Measurements from ENCODE around the gene SMIM33. TPM values are rescaled to one million over a fixed set of nuclear protein-coding genes. Genes with fewer than 3 reads are reported as not detected.
"Not testable (repeated sequence)": the region's sequence is repeated elsewhere in the genome, so short reads cannot be mapped to it uniquely, and the experiment has no call there.

Gene SMIM33
- total and polyA plus RNA-seq, 2 donors, result 0.05 to 0.28 TPM

- WGBS, result 46% methylated on average over 3 of the region's 3 CpGs
- DNase-seq (ENCODE audit: low read depth in 6 of 9, low spot score in 9 of 9), result peak in 1 of 9 donors; percentile 48
Observed at GRCh38 chr5:139488260-139488659, 17.5 kb downstream of the SMIM33 start.

GRCh38 chr5:139492700-139493192 lies 21.9 kb downstream of the SMIM33 start:
- peak overlapping the region in 1 of 2 donors; percentile 8 for H3K27ac ChIP-seq (ENCODE audit: low read depth in 1 of 2, low read length in 1 of 2)
- peak in 1 of 9 donors; percentile 46 for DNase-seq (ENCODE audit: low read depth in 6 of 9, low spot score in 9 of 9)

More at GRCh38 chr5:139488260-139488659, 17.5 kb downstream of the SMIM33 start:
- H3K4me3 ChIP-seq (ENCODE audit: low read length in 2 of 2), result no peak overlapping the region
- H3K27ac ChIP-seq (ENCODE audit: low read depth in 1 of 2, low read length in 1 of 2), result peak overlapping the region in 1 of 2 donors; percentile 37
- H3K9me3 ChIP-seq (ENCODE audit: control insufficient read depth in 2 of 2, insufficient read depth in 1 of 2, low read length in 1 of 2), result no peaks in the 10 kb centered on the region
- no peaks in the 10 kb centered on the region for H3K36me3 ChIP-seq (ENCODE audit: control insufficient read depth in 2 of 2, insufficient read depth in 2 of 2, low read length in 1 of 2)
- no peaks in the 10 kb centered on the region for H3K27me3 ChIP-seq (ENCODE audit: control insufficient read depth in 2 of 2, insufficient read depth in 1 of 2, low read length in 1 of 2)
- H3K4me1 ChIP-seq (ENCODE audit: control insufficient read depth in 2 of 2, insufficient read depth in 2 of 2, low read length in 2 of 2), result peaks cover 0 to 26% of the 10 kb centered on the region in 2 donors

GRCh38 chr5:139494256-139494655 lies 23.5 kb downstream of the SMIM33 start:
- no peak for DNase-seq (ENCODE audit: low read depth in 6 of 9, low spot score in 9 of 9)
- no peaks in the 10 kb centered on the region for H3K9me3 ChIP-seq (ENCODE audit: control insufficient read depth in 2 of 2, insufficient read depth in 1 of 2, low read length in 1 of 2)
- WGBS, result 96% methylated on average over 3 of the region's 3 CpGs
- no peak overlapping the region for H3K27ac ChIP-seq (ENCODE audit: low read depth in 1 of 2, low read length in 1 of 2)
- no peaks in the 10 kb centered on the region for H3K27me3 ChIP-seq (ENCODE audit: control insufficient read depth in 2 of 2, insufficient read depth in 1 of 2, low read length in 1 of 2)
- no peak overlapping the region for H3K4me3 ChIP-seq (ENCODE audit: low read length in 2 of 2)
- H3K36me3 ChIP-seq (ENCODE audit: control insufficient read depth in 2 of 2, insufficient read depth in 2 of 2, low read length in 1 of 2), result no peaks in the 10 kb centered on the region
- H3K4me1 ChIP-seq (ENCODE audit: control insufficient read depth in 2 of 2, insufficient read depth in 2 of 2, low read length in 2 of 2), result peaks cover 0 to 7% of the 10 kb centered on the region in 2 donors

More at GRCh38 chr5:139492700-139493192, 21.9 kb downstream of the SMIM33 start:
- Histone ChIP-seq H3K4me3 (ENCODE audit: low read length in 2 of 2) (no peak overlapping the region), H3K9me3 (ENCODE audit: control insufficient read depth in 2 of 2, insufficient read depth in 1 of 2, low read length in 1 of 2) (no peaks in the 10 kb centered on the region), H3K4me1 (ENCODE audit: control insufficient read depth in 2 of 2, insufficient read depth in 2 of 2, low read length in 2 of 2) (peaks cover 0 to 16% of the 10 kb centered on the region in 2 donors), H3K36me3 (ENCODE audit: control insufficient read depth in 2 of 2, insufficient read depth in 2 of 2, low read length in 1 of 2) (no peaks in the 10 kb centered on the region), H3K27me3 (ENCODE audit: control insufficient read depth in 2 of 2, insufficient read depth in 1 of 2, low read length in 1 of 2) (no peaks in the 10 kb centered on the region)
- whole genome bisulfite sequencing, result 27% methylated on average over 6 of the region's 6 CpGs

GRCh38 chr5:139494832-139495231 lies 24.0 kb downstream of the SMIM33 start:
- Histone ChIP-seq H3K4me1 (ENCODE audit: control insufficient read depth in 2 of 2, insufficient read depth in 2 of 2, low read length in 2 of 2) (peaks cover 0 to 7% of the 10 kb centered on the region in 2 donors), H3K4me3 (ENCODE audit: low read length in 2 of 2) (no peak overlapping the region), H3K9me3 (ENCODE audit: control insufficient read depth in 2 of 2, insufficient read depth in 1 of 2, low read length in 1 of 2) (no peaks in the 10 kb centered on the region), H3K27me3 (ENCODE audit: control insufficient read depth in 2 of 2, insufficient read depth in 1 of 2, low read length in 1 of 2) (no peaks in the 10 kb centered on the region), H3K27ac (ENCODE audit: low read depth in 1 of 2, low read length in 1 of 2) (no peak overlapping the region), H3K36me3 (ENCODE audit: control insufficient read depth in 2 of 2, insufficient read depth in 2 of 2, low read length in 1 of 2) (no peaks in the 10 kb centered on the region)
- no peak for DNase-seq (ENCODE audit: low read depth in 6 of 9, low spot score in 9 of 9)

GRCh38 chr5:139495638-139496435 lies 25.0 kb downstream of the SMIM33 start:
- no peak overlapping the region for H3K27ac ChIP-seq (ENCODE audit: low read depth in 1 of 2, low read length in 1 of 2)

GRCh38 chr5:139501381-139501780 lies 30.6 kb downstream of the SMIM33 start:
- no peaks in the 10 kb centered on the region for H3K9me3 ChIP-seq (ENCODE audit: control insufficient read depth in 2 of 2, insufficient read depth in 1 of 2, low read length in 1 of 2)
- DNase-seq (ENCODE audit: low read depth in 6 of 9, low spot score in 9 of 9), result no peak
- WGBS, result 88% methylated on average over 4 of the region's 4 CpGs
- no peaks in the 10 kb centered on the region for H3K27me3 ChIP-seq (ENCODE audit: control insufficient read depth in 2 of 2, insufficient read depth in 1 of 2, low read length in 1 of 2)
- no peaks in the 10 kb centered on the region for H3K4me1 ChIP-seq (ENCODE audit: control insufficient read depth in 2 of 2, insufficient read depth in 2 of 2, low read length in 2 of 2)
- no peaks in the 10 kb centered on the region for H3K36me3 ChIP-seq (ENCODE audit: control insufficient read depth in 2 of 2, insufficient read depth in 2 of 2, low read length in 1 of 2)
- no peak overlapping the region for H3K27ac ChIP-seq (ENCODE audit: low read depth in 1 of 2, low read length in 1 of 2)
- H3K4me3 ChIP-seq (ENCODE audit: low read length in 2 of 2), result no peak overlapping the region

More at GRCh38 chr5:139495638-139496435, 25.0 kb downstream of the SMIM33 start:
- H3K36me3 ChIP-seq (ENCODE audit: control insufficient read depth in 2 of 2, insufficient read depth in 2 of 2, low read length in 1 of 2), result no peaks in the 10 kb centered on the region
- H3K4me1 ChIP-seq (ENCODE audit: control insufficient read depth in 2 of 2, insufficient read depth in 2 of 2, low read length in 2 of 2), result peaks cover 0 to 7% of the 10 kb centered on the region in 2 donors
- DNase-seq (ENCODE audit: low read depth in 6 of 9, low spot score in 9 of 9), result no peak
- H3K4me3 ChIP-seq (ENCODE audit: low read length in 2 of 2), result no peak overlapping the region
- WGBS, result 97% methylated on average over 3 of the region's 3 CpGs
- H3K9me3 ChIP-seq (ENCODE audit: control insufficient read depth in 2 of 2, insufficient read depth in 1 of 2, low read length in 1 of 2), result no peaks in the 10 kb centered on the region
- no peaks in the 10 kb centered on the region for H3K27me3 ChIP-seq (ENCODE audit: control insufficient read depth in 2 of 2, insufficient read depth in 1 of 2, low read length in 1 of 2)

GRCh38 chr5:139503036-139503817 lies 32.4 kb downstream of the SMIM33 start:
- H3K27ac ChIP-seq (ENCODE audit: low read depth in 1 of 2, low read length in 1 of 2); H3K9me3 ChIP-seq (ENCODE audit: control insufficient read depth in 2 of 2, insufficient read depth in 1 of 2, low read length in 1 of 2); DNase-seq (ENCODE audit: low read depth in 6 of 9, low spot score in 9 of 9); H3K36me3 ChIP-seq (ENCODE audit: control insufficient read depth in 2 of 2, insufficient read depth in 2 of 2, low read length in 1 of 2); H3K27me3 ChIP-seq (ENCODE audit: control insufficient read depth in 2 of 2, insufficient read depth in 1 of 2, low read length in 1 of 2); H3K4me3 ChIP-seq (ENCODE audit: low read length in 2 of 2); H3K4me1 ChIP-seq (ENCODE audit: control insufficient read depth in 2 of 2, insufficient read depth in 2 of 2, low read length in 2 of 2): not testable (repeated sequence)
- 93% methylated on average over 15 of the region's 15 CpGs for WGBS

GRCh38 chr5:139503879-139504278 lies 33.1 kb downstream of the SMIM33 start:
- not testable (repeated sequence) for H3K27ac ChIP-seq (ENCODE audit: low read depth in 1 of 2, low read length in 1 of 2); H3K4me3 ChIP-seq (ENCODE audit: low read length in 2 of 2); H3K36me3 ChIP-seq (ENCODE audit: control insufficient read depth in 2 of 2, insufficient read depth in 2 of 2, low read length in 1 of 2); H3K9me3 ChIP-seq (ENCODE audit: control insufficient read depth in 2 of 2, insufficient read depth in 1 of 2, low read length in 1 of 2); H3K27me3 ChIP-seq (ENCODE audit: control insufficient read depth in 2 of 2, insufficient read depth in 1 of 2, low read length in 1 of 2); H3K4me1 ChIP-seq (ENCODE audit: control insufficient read depth in 2 of 2, insufficient read depth in 2 of 2, low read length in 2 of 2); DNase-seq (ENCODE audit: low read depth in 6 of 9, low spot score in 9 of 9)
- WGBS, result 96% methylated on average over 15 of the region's 15 CpGs

- H3K27me3 ChIP-seq (ENCODE audit: control insufficient read depth in 2 of 2, insufficient read depth in 1 of 2, low read length in 1 of 2); H3K4me1 ChIP-seq (ENCODE audit: control insufficient read depth in 2 of 2, insufficient read depth in 2 of 2, low read length in 2 of 2); H3K36me3 ChIP-seq (ENCODE audit: control insufficient read depth in 2 of 2, insufficient read depth in 2 of 2, low read length in 1 of 2); DNase-seq (ENCODE audit: low read depth in 6 of 9, low spot score in 9 of 9); H3K4me3 ChIP-seq (ENCODE audit: low read length in 2 of 2); H3K27ac ChIP-seq (ENCODE audit: low read depth in 1 of 2, low read length in 1 of 2); H3K9me3 ChIP-seq (ENCODE audit: control insufficient read depth in 2 of 2, insufficient read depth in 1 of 2, low read length in 1 of 2): not testable (repeated sequence)
- WGBS, result 96% methylated on average over 5 of the region's 5 CpGs
Observed at GRCh38 chr5:139504722-139505121, 33.9 kb downstream of the SMIM33 start.

Measured in thymus (tissue), 11 donors.